ENCODE results near the gene XRN1. TPM values are rescaled to one million over a fixed set of nuclear protein-coding genes. Genes with fewer than 3 reads are reported as not detected.
A peak's percentile ranks its signal among the peaks of the same experiment; 100 is the strongest.

XRN1 gene
- total RNA-seq, 1 donor from 2014 or later: 13.9 TPM

- no peak for ATAC-seq (ENCODE audit: poor library complexity)
- DNase-seq: no peak
- intact Hi-C loops (cut with DNase I): loop anchor here (5.0 kb wide), 1 partner anchor 319 kb away; no protein-coding TSS in a partner anchor
Measured at GRCh38 chr3:142281474-142281873, 166.4 kb downstream of the XRN1 start.

GRCh38 chr3:142279965-142280590, 167.8 kb downstream of the XRN1 start:
- intact Hi-C loops (cut with DNase I): loop anchor here (2.0 to 5.0 kb wide), 2 partner anchors 153 to 318 kb away; no protein-coding TSS in a partner anchor
- DNase-seq (no peak), ATAC-seq (ENCODE audit: poor library complexity) (peak; percentile 94)

- intact Hi-C loops (cut with DNase I): loop anchor here (2.0 kb wide), 1 partner anchor 152 kb away; no protein-coding TSS in a partner anchor
- DNase-seq (no peak), ATAC-seq (ENCODE audit: poor library complexity) (no peak)
Measured at GRCh38 chr3:142278451-142278850, 169.4 kb downstream of the XRN1 start.

- ATAC-seq (ENCODE audit: poor library complexity) (peak; percentile 38), DNase-seq (no peak)
- intact Hi-C loops (cut with DNase I): no loop called here
Measured at GRCh38 chr3:142276781-142277180, 171.1 kb downstream of the XRN1 start.

- peak; percentile 81 for ATAC-seq (ENCODE audit: poor library complexity)
- DNase-seq: no peak
- intact Hi-C loops (cut with DNase I): no loop called here
Measured at GRCh38 chr3:142275856-142276255, 172.0 kb downstream of the XRN1 start.

- DNase-seq (no peak), ATAC-seq (ENCODE audit: poor library complexity) (no peak)
- intact Hi-C loops (cut with DNase I): no loop called here
Measured at GRCh38 chr3:142274908-142275307, 172.9 kb downstream of the XRN1 start.

- ATAC-seq (ENCODE audit: poor library complexity) (no peak), DNase-seq (no peak)
- intact Hi-C loops (cut with DNase I): no loop called here
Measured at GRCh38 chr3:142273501-142273900, 174.3 kb downstream of the XRN1 start.

GRCh38 chr3:142272200-142272891, 175.5 kb downstream of the XRN1 start:
- intact Hi-C loops (cut with DNase I): no loop called here
- ATAC-seq (ENCODE audit: poor library complexity): no peak
- DNase-seq: no peak

GRCh38 chr3:142270407-142270806, 177.4 kb downstream of the XRN1 start:
- DNase-seq: no peak
- intact Hi-C loops (cut with DNase I): no loop called here
- no peak for ATAC-seq (ENCODE audit: poor library complexity)

GRCh38 chr3:142269767-142270166, 178.1 kb downstream of the XRN1 start:
- intact Hi-C loops (cut with DNase I): no loop called here
- no peak for ATAC-seq (ENCODE audit: poor library complexity)

GRCh38 chr3:142268426-142268825, 179.4 kb downstream of the XRN1 start:
- ATAC-seq (ENCODE audit: poor library complexity): no peak
- no peak for DNase-seq
- intact Hi-C loops (cut with DNase I): no loop called here

More at GRCh38 chr3:142269767-142270166, 178.1 kb downstream of the XRN1 start:
- DNase-seq: no peak

GRCh38 chr3:142267269-142267668, 180.6 kb downstream of the XRN1 start:
- ATAC-seq (ENCODE audit: poor library complexity) (no peak), DNase-seq (no peak)
- intact Hi-C loops (cut with DNase I): no loop called here

- intact Hi-C loops (cut with DNase I): no loop called here
- ATAC-seq (ENCODE audit: poor library complexity) (no peak), DNase-seq (no peak)
Measured at GRCh38 chr3:142263112-142263511, 184.7 kb downstream of the XRN1 start.

- no peak for DNase-seq
- intact Hi-C loops (cut with DNase I): no loop called here
- no peak for ATAC-seq (ENCODE audit: poor library complexity)
Measured at GRCh38 chr3:142259359-142259758, 188.5 kb downstream of the XRN1 start.

- intact Hi-C loops (cut with DNase I): no loop called here
- ATAC-seq (ENCODE audit: poor library complexity) (no peak), DNase-seq (no peak)
Measured at GRCh38 chr3:142256712-142257333, 191.0 kb downstream of the XRN1 start.

Other genes starting within 250 kb of the XRN1 start
- gene GK5, start 222.5 kb downstream of the XRN1 start, total RNA-seq: 9.7 TPM
- 5.2 TPM for gene ATR, start 130.7 kb upstream of the XRN1 start, total RNA-seq
- gene PLS1, start 148.4 kb upstream of the XRN1 start, total RNA-seq: 1.9 TPM